ENCODE measurements around the gene RECQL. TPM values are rescaled to one million over a fixed set of nuclear protein-coding genes. Genes with fewer than 3 reads are reported as not detected.

Gene RECQL, protein sequence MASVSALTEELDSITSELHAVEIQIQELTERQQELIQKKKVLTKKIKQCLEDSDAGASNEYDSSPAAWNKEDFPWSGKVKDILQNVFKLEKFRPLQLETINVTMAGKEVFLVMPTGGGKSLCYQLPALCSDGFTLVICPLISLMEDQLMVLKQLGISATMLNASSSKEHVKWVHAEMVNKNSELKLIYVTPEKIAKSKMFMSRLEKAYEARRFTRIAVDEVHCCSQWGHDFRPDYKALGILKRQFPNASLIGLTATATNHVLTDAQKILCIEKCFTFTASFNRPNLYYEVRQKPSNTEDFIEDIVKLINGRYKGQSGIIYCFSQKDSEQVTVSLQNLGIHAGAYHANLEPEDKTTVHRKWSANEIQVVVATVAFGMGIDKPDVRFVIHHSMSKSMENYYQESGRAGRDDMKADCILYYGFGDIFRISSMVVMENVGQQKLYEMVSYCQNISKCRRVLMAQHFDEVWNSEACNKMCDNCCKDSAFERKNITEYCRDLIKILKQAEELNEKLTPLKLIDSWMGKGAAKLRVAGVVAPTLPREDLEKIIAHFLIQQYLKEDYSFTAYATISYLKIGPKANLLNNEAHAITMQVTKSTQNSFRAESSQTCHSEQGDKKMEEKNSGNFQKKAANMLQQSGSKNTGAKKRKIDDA
- polyA plus RNA-seq: 18.5 and 21.6 TPM in 2 replicates

DNA sequence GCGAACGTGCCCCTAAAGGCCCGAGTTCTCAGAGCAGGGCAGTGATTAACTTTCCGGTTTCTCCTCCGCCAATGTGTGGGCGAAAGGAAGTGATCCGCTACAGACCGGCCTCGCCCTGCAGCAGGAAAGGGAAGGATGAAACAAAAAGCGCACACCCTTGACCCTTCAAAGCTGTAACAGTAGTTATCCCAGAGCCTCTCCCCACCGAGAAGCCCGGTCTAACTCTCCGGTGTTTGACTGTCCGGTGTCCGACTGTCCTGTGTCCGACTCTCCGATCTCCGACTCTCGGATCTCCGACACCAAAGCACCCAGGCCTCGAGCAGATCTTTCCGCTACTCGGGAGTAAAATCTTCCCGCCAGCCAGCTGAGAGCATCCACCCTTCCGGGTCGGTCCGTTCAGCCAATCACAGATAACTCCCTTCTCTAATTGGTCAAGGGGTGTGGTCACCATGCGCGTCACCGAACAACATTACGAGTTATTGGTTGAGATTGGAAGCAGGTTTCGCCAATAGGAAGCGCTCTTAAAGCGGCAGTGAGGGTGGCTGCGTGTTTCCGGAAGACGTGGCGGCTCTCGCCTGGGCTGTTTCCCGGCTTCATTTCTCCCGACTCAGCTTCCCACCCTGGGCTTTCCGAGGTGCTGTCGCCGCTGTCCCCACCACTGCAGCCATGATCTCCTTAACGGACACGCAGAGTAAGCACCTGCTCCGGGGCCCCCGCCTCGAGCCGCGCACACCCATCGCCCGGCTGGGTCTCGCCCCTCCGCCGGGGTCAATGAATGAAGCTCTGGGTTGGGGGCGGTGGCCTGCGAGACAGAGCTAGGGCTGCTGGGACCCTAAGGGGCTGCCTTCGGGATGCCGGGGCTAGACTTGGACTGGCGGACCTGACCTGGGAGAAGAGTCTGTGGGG lies at the start of gene RECQL, which contains the start of gene GOLT1B:
TSS of gene RECQL (minus strand) at position 378 of the 906 bp plus-strand sequence. CDS start 2,065 bp downstream, outside the sequence.
TSS of gene GOLT1B (plus strand) at position 532 of the 906 bp plus-strand sequence. CDS start at position 667, 135 bp downstream.

DNA sequence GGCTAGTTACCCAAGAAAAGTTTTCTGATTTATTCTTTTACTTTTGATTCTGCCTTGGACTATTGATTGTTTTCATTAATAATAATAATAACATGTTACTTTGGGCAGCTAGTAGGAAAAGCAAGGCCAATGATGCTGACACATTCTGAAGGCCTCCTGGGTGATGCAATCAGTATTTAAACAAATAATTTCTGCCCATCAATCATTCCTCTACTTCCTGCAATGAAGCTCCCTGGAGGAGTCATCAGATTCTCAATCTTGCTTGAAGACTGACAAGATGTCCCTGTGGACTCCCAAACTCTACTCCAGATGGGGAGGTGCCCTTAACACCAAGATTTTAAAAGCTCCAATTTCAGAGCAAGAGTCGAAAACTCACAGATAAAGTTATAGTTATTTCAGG lies 24.6 kb upstream of the RECQL start, which contains the start of gene SPX:
TSS of gene SPX (plus strand) at position 244 of the 400 bp plus-strand sequence. CDS start 177 bp downstream, outside the sequence.

Other genes with a start within 250 kb of the RECQL start
- 0.42 and 1.4 TPM in 2 replicates for gene SLCO1A2, start 166.7 kb downstream of the RECQL start, polyA plus RNA-seq
- gene IAPP, start 128.7 kb downstream of the RECQL start, polyA plus RNA-seq: not detected in 2 replicates
- 35.3 and 35.6 TPM in 2 replicates for gene PYROXD1, start 64.0 kb downstream of the RECQL start, polyA plus RNA-seq
- 76.5 and 89.4 TPM in 2 replicates for gene GOLT1B, start 154 bp upstream of the RECQL start, polyA plus RNA-seq
- 1.6 TPM in 1 of 2 replicates, not detected in the other for gene SPX, start 24.7 kb upstream of the RECQL start, polyA plus RNA-seq
- gene GYS2, start 103.2 kb upstream of the RECQL start, polyA plus RNA-seq: not detected in 2 replicates
- 1,800 and 2,074 TPM in 2 replicates for gene LDHB, start 156.2 kb upstream of the RECQL start, polyA plus RNA-seq